Nucleus accumbens (tissue), 56 donors: ENCODE results near the gene CCDC122.

Experiments used
- DNase-seq, 56 donors: peaks; one replicate each; lab custom pipeline; 2025; lab: John Stamatoyannopoulos, UW

CCDC122 gene

GRCh38 chr13:43877766-43878165 lies 1.8 kb downstream of the CCDC122 start:
- DNase-seq: no peak

- DNase-seq: no peak
Measured at GRCh38 chr13:43877326-43877725, 2.2 kb downstream of the CCDC122 start.

GRCh38 chr13:43876366-43876765 lies 3.2 kb downstream of the CCDC122 start:
- DNase-seq: no peak

- DNase-seq: peak in 1 of 56 donors; percentile 4
Measured at GRCh38 chr13:43874504-43875092, 4.9 kb downstream of the CCDC122 start.

- no peak for DNase-seq
Measured at GRCh38 chr13:43872181-43872580, 7.4 kb downstream of the CCDC122 start.

- DNase-seq: peak in 1 of 56 donors; percentile 41
Measured at GRCh38 chr13:43865892-43866291, 13.6 kb downstream of the CCDC122 start.

- DNase-seq: no peak
Measured at GRCh38 chr13:43864921-43865320, 14.6 kb downstream of the CCDC122 start.

- no peak for DNase-seq
Measured at GRCh38 chr13:43861863-43862262, 17.7 kb downstream of the CCDC122 start.

GRCh38 chr13:43852923-43853404 lies 26.6 kb downstream of the CCDC122 start:
- no peak for DNase-seq

GRCh38 chr13:43850873-43851272 lies 28.7 kb downstream of the CCDC122 start:
- DNase-seq: no peak

- no peak for DNase-seq
Measured at GRCh38 chr13:43848001-43848649, 31.4 kb downstream of the CCDC122 start.

- no peak for DNase-seq
Measured at GRCh38 chr13:43846496-43847158, 32.9 kb downstream of the CCDC122 start.

- DNase-seq: no peak
Measured at GRCh38 chr13:43838909-43839308, 40.6 kb downstream of the CCDC122 start.

GRCh38 chr13:43835701-43836100 lies 43.8 kb downstream of the CCDC122 start:
- DNase-seq: no peak

- DNase-seq: no peak
Measured at GRCh38 chr13:43831088-43831487, 48.5 kb downstream of the CCDC122 start.

- peak in 2 of 56 donors; percentile 16 to 34 for DNase-seq
Measured at GRCh38 chr13:43830497-43830881, 49.1 kb downstream of the CCDC122 start.

- peak in 6 of 56 donors; percentile 9 to 41 (median 22) for DNase-seq
Measured at GRCh38 chr13:43824656-43825055, 54.9 kb downstream of the CCDC122 start.

- no peak for DNase-seq
Measured at GRCh38 chr13:43822969-43823368, 56.6 kb downstream of the CCDC122 start.

- no peak for DNase-seq
Measured at GRCh38 chr13:43816401-43816889, 63.1 kb downstream of the CCDC122 start.

GRCh38 chr13:43815204-43815603 lies 64.3 kb downstream of the CCDC122 start:
- no peak for DNase-seq

- no peak for DNase-seq
Measured at GRCh38 chr13:43808676-43809075, 70.9 kb downstream of the CCDC122 start.
